ENCODE results near the gene RPS6KB1. TPM values are rescaled to one million over a fixed set of nuclear protein-coding genes. Genes with fewer than 3 reads are reported as not detected.
"Not testable (repeated sequence)": the region's sequence is repeated elsewhere in the genome, so short reads cannot be mapped to it uniquely, and the experiment has no call there.

RPS6KB1 gene
- total RNA-seq, 1 donor from 2014 or later = 67.9 TPM

GRCh38 chr17:59930768-59931167, 37.8 kb downstream of the RPS6KB1 start:
- intact Hi-C loops (cut with micrococcal nuclease) = not testable (repeated sequence)

GRCh38 chr17:59933317-59933716, 40.4 kb downstream of the RPS6KB1 start:
- intact Hi-C loops (cut with micrococcal nuclease) = not testable (repeated sequence)

GRCh38 chr17:59940697-59941096, 47.8 kb downstream of the RPS6KB1 start:
- intact Hi-C loops (cut with micrococcal nuclease) = not testable (repeated sequence)

DNA sequence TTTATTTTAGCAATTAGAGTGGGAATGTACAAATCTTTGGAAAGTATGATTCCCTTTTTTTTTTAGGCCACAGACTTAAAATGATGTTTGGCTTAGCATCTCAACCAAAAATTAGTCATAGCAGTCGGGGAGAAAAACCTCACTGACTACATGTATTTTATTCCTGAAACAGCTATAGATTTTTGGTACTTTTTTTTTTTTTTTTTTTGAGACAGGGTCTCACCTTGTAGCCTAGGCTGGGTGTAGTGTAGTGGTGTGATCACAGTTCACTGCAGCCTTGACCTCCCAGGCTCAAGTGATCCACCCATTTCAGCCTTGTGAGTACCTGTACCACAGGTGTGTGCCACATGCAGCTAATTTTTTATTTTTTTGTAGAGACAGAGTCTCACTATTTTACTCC, 48.2 kb downstream of the RPS6KB1 start:
- intact Hi-C loops (cut with micrococcal nuclease) = no loop called here

- intact Hi-C loops (cut with micrococcal nuclease) = not testable (repeated sequence)
Measured at GRCh38 chr17:59946433-59946832, 53.5 kb downstream of the RPS6KB1 start.

GRCh38 chr17:59947310-59947709, 54.4 kb downstream of the RPS6KB1 start:
- intact Hi-C loops (cut with micrococcal nuclease) = not testable (repeated sequence)

GRCh38 chr17:59950049-59950448, 57.1 kb downstream of the RPS6KB1 start:
- intact Hi-C loops (cut with micrococcal nuclease) = no loop called here

GRCh38 chr17:59954856-59955255, 61.9 kb downstream of the RPS6KB1 start:
- intact Hi-C loops (cut with micrococcal nuclease) = no loop called here

DNA sequence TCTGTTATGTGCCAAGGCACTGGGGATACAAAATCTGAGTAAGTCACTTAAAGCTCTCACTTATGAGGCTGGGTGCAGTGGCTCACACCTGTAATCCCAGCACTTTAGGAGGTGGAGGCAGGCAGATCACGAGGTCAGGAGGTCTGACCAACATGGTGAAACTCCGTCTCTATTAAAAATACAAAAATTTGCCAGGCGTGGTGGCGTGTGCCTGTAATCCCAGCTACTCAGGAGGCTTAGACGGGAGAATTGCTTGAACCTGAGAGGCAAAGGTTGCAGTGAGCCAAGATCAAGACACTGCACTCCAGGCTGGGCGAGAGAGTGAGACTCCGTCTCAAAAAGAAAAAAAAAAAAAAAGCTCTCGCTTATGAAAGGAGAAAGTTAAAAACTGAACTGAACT, 66.7 kb downstream of the RPS6KB1 start:
- intact Hi-C loops (cut with micrococcal nuclease) = not testable (repeated sequence)

DNA sequence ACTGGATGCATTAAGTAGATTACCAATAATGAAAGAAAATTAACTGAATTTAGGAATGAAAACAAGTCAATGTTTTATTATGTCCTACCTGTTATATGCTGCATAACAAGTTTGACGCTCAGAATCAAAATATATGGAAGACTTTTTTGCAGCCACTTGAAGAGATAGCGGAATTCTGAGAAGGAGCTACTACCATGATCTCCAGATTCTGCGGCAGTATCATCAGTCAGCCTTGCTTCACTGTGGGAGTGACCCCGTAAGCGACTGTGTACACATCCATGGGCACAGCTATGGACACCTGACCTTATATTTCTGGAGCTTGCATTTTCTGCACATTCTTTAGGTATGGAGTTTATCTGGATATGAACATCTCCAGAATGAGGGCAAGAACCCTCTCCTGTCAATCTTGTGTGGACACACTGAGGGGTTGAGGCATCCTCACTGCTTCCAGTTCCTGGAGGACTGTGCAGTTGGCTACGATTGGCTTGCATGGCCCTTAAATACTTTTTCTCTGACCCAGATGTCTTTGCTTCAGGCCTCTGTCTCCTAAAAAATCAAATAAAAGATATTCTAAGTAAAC, 69.9 kb downstream of the RPS6KB1 start:
- intact Hi-C loops (cut with micrococcal nuclease) = loop anchor here (5.0 kb wide), 3 partner anchors 74 to 634 kb away; partner anchors contain the start of gene USP32

- intact Hi-C loops (cut with micrococcal nuclease) = loop anchor here (1.0 to 5.0 kb wide), 8 partner anchors 71 to 633 kb away; partner anchors contain the start of genes HEATR6, PTRH2, RPS6KB1 and USP32
Measured at GRCh38 chr17:59963738-59964481, 71.0 kb downstream of the RPS6KB1 start.

GRCh38 chr17:59964482-59965328, 71.8 kb downstream of the RPS6KB1 start, which contains the start of gene RNFT1:
TSS of gene RNFT1 (minus strand) at chr17:59964740. CDS start at chr17:59964663, 77 bp downstream.
- intact Hi-C loops (cut with micrococcal nuclease) = loop anchor here (1.0 to 5.0 kb wide), 8 partner anchors 71 to 633 kb away; partner anchors contain the start of genes HEATR6, PTRH2, RPS6KB1 and USP32

DNA sequence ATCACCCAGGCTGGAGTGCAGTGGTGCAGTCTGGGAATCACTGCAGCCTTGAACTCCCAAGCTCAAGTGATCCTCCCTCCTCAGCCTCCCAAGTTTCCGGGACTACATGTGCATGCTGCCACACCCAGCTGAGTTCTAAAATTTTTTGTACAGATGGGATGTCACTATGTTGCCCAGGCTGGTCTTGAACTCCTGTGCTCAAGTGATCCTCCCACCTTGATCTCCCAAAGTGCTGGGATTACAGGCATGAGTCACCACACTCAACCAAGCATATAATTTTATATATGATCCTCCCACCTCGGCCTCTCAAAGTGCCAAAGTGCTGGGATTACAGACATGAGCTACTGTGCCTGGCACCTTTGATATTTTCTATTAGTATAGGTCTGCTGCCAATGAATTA, 78.8 kb downstream of the RPS6KB1 start:
- intact Hi-C loops (cut with micrococcal nuclease) = not testable (repeated sequence)

GRCh38 chr17:59972778-59973177, 79.9 kb downstream of the RPS6KB1 start:
- intact Hi-C loops (cut with micrococcal nuclease) = no loop called here

GRCh38 chr17:59973483-59973882, 80.6 kb downstream of the RPS6KB1 start:
- intact Hi-C loops (cut with micrococcal nuclease) = not testable (repeated sequence)

DNA sequence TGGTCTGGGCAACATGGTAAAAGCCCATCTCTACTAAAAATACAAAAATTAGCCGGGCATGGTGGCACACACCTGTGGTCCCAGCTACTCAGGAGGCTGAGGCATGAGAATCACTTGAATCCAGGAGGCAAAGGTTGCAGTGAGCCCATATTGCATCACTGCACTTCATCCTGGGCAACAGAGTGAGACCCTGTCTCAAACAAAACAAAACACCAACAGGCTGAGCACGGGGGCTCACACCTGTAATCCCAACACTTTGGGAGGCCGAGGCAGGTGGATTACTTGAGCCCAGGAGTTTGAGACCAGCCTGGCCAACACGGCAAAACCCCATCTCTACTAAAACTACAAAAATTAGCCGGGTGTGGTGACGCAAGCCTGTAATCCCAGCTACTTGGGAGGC, 82.2 kb downstream of the RPS6KB1 start:
- intact Hi-C loops (cut with micrococcal nuclease) = not testable (repeated sequence)

GRCh38 chr17:59996608-59997007, 103.7 kb downstream of the RPS6KB1 start:
- intact Hi-C loops (cut with micrococcal nuclease) = not testable (repeated sequence)

All from T-helper 1 cell treated with Interleukin-12 subunit alpha and Interleukin-12 subunit beta and Interleukin-4 antibody, amounts not matched to agents 30 ng/mL and 1 ng/mL, for 36 hours (primary cell).